Measurements from ENCODE around the gene KCNIP1. TPM values are rescaled to one million over a fixed set of nuclear protein-coding genes. Genes with fewer than 3 reads are reported as not detected.

KCNIP1 gene
- total and polyA plus RNA-seq, 8 donors, result 0.35 to 4.9 (median 2.5) TPM

DNA sequence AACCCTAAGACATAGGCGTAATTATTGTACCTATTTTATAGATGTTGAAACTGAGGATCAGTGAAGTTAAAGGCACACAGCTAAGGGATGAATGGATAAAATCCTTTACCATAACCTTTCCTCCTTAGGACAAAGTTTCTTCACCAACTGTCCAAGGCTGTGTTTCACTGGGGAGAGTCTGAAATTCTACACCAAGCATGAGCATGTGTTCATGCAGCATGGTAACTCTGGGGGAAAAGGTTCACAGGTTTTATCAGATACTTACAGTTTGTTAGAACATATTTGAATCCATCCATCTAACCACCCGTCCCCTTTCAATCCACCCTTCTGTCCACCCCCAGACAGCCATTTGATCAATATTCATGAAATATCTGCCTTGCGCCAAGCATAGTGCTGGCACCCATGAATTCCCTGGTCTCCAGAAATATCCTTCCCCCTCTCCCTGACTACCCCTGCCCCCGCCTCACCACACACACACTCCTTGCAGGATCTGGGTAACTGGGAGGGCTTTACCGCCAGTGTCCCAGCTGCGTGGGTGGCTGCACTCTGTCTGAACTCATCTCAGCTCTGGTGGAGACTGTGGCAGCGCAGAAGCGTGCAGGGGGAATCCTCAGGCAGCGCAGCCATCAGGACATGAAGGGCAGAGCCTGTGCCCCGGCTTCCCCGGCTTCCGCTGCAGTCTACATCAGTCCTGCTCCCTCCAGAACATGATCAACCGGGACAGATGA, 6.3 kb upstream of the KCNIP1 start:
- intact Hi-C loops (cut with DNase I), result no loop called here
- H3K27me3 ChIP-seq, result peaks cover 0 to 24% of the 10 kb centered on the region in 2 donors
- no peaks in the 10 kb centered on the region for H3K36me3 ChIP-seq
- DNase-seq (no peak), ATAC-seq (peak; percentile 13)
- peaks cover 0 to 4% of the 10 kb centered on the region in 2 donors for H3K9me3 ChIP-seq
- H3K27ac ChIP-seq, result no peak overlapping the region
- H3K4me1 ChIP-seq, result no peaks in the 10 kb centered on the region
- no peak overlapping the region for H3K4me3 ChIP-seq
- TF ChIP-seq, protein P1, sequence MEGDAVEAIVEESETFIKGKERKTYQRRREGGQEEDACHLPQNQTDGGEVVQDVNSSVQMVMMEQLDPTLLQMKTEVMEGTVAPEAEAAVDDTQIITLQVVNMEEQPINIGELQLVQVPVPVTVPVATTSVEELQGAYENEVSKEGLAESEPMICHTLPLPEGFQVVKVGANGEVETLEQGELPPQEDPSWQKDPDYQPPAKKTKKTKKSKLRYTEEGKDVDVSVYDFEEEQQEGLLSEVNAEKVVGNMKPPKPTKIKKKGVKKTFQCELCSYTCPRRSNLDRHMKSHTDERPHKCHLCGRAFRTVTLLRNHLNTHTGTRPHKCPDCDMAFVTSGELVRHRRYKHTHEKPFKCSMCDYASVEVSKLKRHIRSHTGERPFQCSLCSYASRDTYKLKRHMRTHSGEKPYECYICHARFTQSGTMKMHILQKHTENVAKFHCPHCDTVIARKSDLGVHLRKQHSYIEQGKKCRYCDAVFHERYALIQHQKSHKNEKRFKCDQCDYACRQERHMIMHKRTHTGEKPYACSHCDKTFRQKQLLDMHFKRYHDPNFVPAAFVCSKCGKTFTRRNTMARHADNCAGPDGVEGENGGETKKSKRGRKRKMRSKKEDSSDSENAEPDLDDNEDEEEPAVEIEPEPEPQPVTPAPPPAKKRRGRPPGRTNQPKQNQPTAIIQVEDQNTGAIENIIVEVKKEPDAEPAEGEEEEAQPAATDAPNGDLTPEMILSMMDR (IDR thresholded peaks at IDR 0.05), result no peak

- DNase-seq (no peak), ATAC-seq (no peak)
- Histone ChIP-seq H3K36me3 (no peaks in the 10 kb centered on the region), H3K4me1 (peaks cover 0 to 3% of the 10 kb centered on the region in 2 donors), H3K27me3 (peaks cover 0 to 38% of the 10 kb centered on the region in 2 donors), H3K27ac (no peak overlapping the region), H3K4me3 (no peak overlapping the region), H3K9me3 (peaks cover 0 to 4% of the 10 kb centered on the region in 2 donors)
- TF ChIP-seq, protein P1 (IDR thresholded peaks at IDR 0.05), result no peak
- intact Hi-C loops (cut with DNase I), result no loop called here
Measured at GRCh38 chr5:170498811-170499351, 4.9 kb upstream of the KCNIP1 start.

DNA sequence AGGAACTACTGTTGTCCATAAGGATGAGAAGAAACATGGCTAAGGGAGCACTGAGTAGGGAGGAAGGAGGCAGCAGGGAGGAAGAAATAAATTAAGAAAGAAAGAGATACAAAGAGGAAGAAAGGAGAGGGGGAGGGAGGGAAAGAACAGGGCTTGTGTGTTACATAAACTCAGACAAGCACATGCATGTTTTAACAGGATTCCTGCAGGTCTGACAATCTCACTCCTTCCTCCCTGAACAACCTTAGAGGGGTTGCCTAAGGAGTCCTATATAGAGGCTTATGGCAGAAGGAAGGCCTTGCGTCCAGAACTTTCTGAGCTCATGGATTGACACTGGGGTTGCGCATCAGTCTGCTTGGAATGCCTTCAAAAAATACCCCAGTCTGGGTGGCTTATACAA, 4.2 kb upstream of the KCNIP1 start:
- Histone ChIP-seq H3K36me3 (no peaks in the 10 kb centered on the region), H3K9me3 (peaks cover 0 to 4% of the 10 kb centered on the region in 2 donors), H3K27me3 (peaks cover 7 to 45% of the 10 kb centered on the region in 2 donors), H3K27ac (no peak overlapping the region), H3K4me3 (no peak overlapping the region), H3K4me1 (peaks cover 0 to 8% of the 10 kb centered on the region in 2 donors)
- DNase-seq (no peak), ATAC-seq (no peak)
- TF ChIP-seq, protein P1 (IDR thresholded peaks at IDR 0.05), result no peak
- intact Hi-C loops (cut with DNase I), result no loop called here

GRCh38 chr5:170501361-170501760, 2.5 kb upstream of the KCNIP1 start:
- DNase-seq (no peak), ATAC-seq (no peak)
- no peak overlapping the region for H3K4me3 ChIP-seq
- peaks cover 0 to 4% of the 10 kb centered on the region in 2 donors for H3K9me3 ChIP-seq
- no peak overlapping the region for H3K27ac ChIP-seq
- intact Hi-C loops (cut with DNase I), result no loop called here
- H3K36me3 ChIP-seq, result no peaks in the 10 kb centered on the region
- peaks cover 8 to 62% of the 10 kb centered on the region in 2 donors for H3K27me3 ChIP-seq
- TF ChIP-seq, protein P1 (IDR thresholded peaks at IDR 0.05), result no peak
- H3K4me1 ChIP-seq, result peaks cover 0 to 8% of the 10 kb centered on the region in 2 donors

- no peaks in the 10 kb centered on the region for H3K36me3 ChIP-seq
- H3K9me3 ChIP-seq, result peaks cover 0 to 4% of the 10 kb centered on the region in 2 donors
- peaks cover 0 to 8% of the 10 kb centered on the region in 2 donors for H3K4me1 ChIP-seq
- DNase-seq (no peak), ATAC-seq (no peak)
- H3K4me3 ChIP-seq, result no peak overlapping the region
- TF ChIP-seq, protein P1 (IDR thresholded peaks at IDR 0.05), result no peak
- H3K27ac ChIP-seq, result no peak overlapping the region
- peaks cover 8 to 66% of the 10 kb centered on the region in 2 donors for H3K27me3 ChIP-seq
- intact Hi-C loops (cut with DNase I), result no loop called here
Measured at GRCh38 chr5:170501931-170502330, 1.9 kb upstream of the KCNIP1 start.

All from left lung (tissue), 10 donors.